Heart right ventricle (tissue), 16 donors: ENCODE measurements around the gene GTPBP6. TPM values are rescaled to one million over a fixed set of nuclear protein-coding genes. Genes with fewer than 3 reads are reported as not detected.

Experiments
- ATAC-seq, 8 donors: fragments of 200-7000 bp; cut with Tn5 transposase; one replicate each; pipeline ENCODE4 v1.9.1; 2020; ENCODE audit warnings: mild to moderate bottlenecking in 8 of 8, moderate library complexity in 8 of 8, moderate number of reproducible peaks in 1 of 8
- DNase-seq, 2 donors: peaks; one replicate each; pipeline ENCODE4 v3.0.0-alpha.2; 2020
- H3K27ac ChIP-seq, 10 donors: fragments of 200-600 bp; sonication (generic) in 2 of 10; one replicate each; pipeline versions ENCODE4 v1.5.0 to v1.8.0; 2020 to 2022; ENCODE audit warnings: mild to moderate bottlenecking in 3 of 10
- H3K27me3 ChIP-seq, 7 donors: fragments of 200-600 bp; one replicate each; pipeline ENCODE4 v1.8.0; 2021 to 2022; ENCODE audit warnings: mild to moderate bottlenecking in 2 of 7
- H3K36me3 ChIP-seq, 9 donors: fragments of 200-600 bp; sonication (generic) in 1 of 9; one replicate each; pipeline versions ENCODE4 v1.5.0 to v1.8.0; 2020 to 2022; ENCODE audit warnings: mild to moderate bottlenecking in 2 of 9
- H3K4me1 ChIP-seq, 9 donors: fragments of 200-600 bp; sonication (generic) in 1 of 9; one replicate each; pipeline versions ENCODE4 v1.5.0 to v1.8.0; 2020 to 2022; ENCODE audit warnings: mild to moderate bottlenecking in 4 of 9
- H3K4me3 ChIP-seq, 10 donors: fragments of 200-600 bp; sonication (generic) in 2 of 10; one replicate each; pipeline versions ENCODE4 v1.5.0 to v1.8.0; 2020 to 2022; ENCODE audit warnings: mild to moderate bottlenecking in 7 of 10, moderate library complexity in 2 of 10
- H3K9me3 ChIP-seq, 11 donors: fragments of 200-600 bp in 10 of 11; sonication (generic) in 2 of 11; one replicate each; pipeline versions ENCODE4 v1.5.0 to v1.8.0; 2013 to 2022; ENCODE audit warnings: mild to moderate bottlenecking in 2 of 11, control low read depth in 1 of 11, moderate library complexity in 1 of 11
- WGBS, 2 donors: extraction: QIAGEN DNeasy Blood & Tissue Kit; methylation state at CpG; one replicate each; pipeline ENCODE4 v1.1.7; 2013; ENCODE audit warnings: inconsistent platforms in 1 of 2; 5-methylcytosine and 5-hydroxymethylcytosine counted together
- intact Hi-C, 10 donors: fragments of 100-400 bp; cut with DNase I; formaldehyde crosslinking; loops; one replicate each; pipeline versions ENCODE4 v1.11.1 to v1.14.2; 2022
- polyA plus RNA-seq, 2 donors: library from polyadenylated mRNA; stranded (reverse); fragments of 200-250 nt; gene quantifications; one replicate each; pipeline ENCODE4 v1.2.3, GENCODE V29; 2013
- total RNA-seq, 10 donors: library from RNA; stranded (reverse); fragmentation: NEBNext Ultra II Directional in 3 of 10; extraction: Animal tissue kit (Norgen Biotek cat#: 25700) in 3 of 10; gene quantifications; one replicate each; pipeline versions ENCODE4 v1.2.1 to v1.2.4, GENCODE V29; 2021 to 2023
- TF ChIP-seq, protein P1 (sequence below), 9 donors: fragments of 200-600 bp; sonication (generic) in 2 of 9; IDR thresholded peaks; one replicate each; pipeline versions ENCODE4 v1.5.0 to v1.8.0; 2021 to 2022; ENCODE audit warnings: antibody characterized with exemption in 9 of 9, mild to moderate bottlenecking in 5 of 9, moderate library complexity in 1 of 9
- donor health status: Arrhythmogenic right ventricular cardiomyopathy.
- donor health status: ischemic (EF 13 %, LVEDD 7.1; RV severe dilation, severe dysfunction).
- donor health status: healthy with polysubstance abuse.
- donor health status: DM: no; HTN: yes; CAD: no.
- donor health status: DM: no; HTN: no; CAD: no.
- donor health status: ischemic (EF 25% LVEDD 6.9; RV normal size, moderate dysfunction).
- donor health status: ischemic (EF 25% LVEDD 5.7; RV mildly dilated, moderate dysfunction).
- donor health status: healthy.
- donor health status: DM: yes; HTN: yes; CAD: no.
- donor health status: Ischemic cardiomyopathy.
- donor health status: ischemic (EF 35%, LVEDD 5.7; RV mildly dilated, moderate dysfunction).
- donor health status: nonischemic (EF 11% LVEDD 7.7; RV severe dilation, severe dysfunction).
- donor health status: DM: yes; HTN: yes; CAD: no.
- donor health status: PGD.
- donor health status: ischemic (EF 29% LVEDD 5.4; RV normal size, mild dysfunction).
- donor health status: nonischemic (EF 23%, LVEDD 6.1; RV moderate dilation, normal function).

GTPBP6 gene
- total and polyA plus RNA-seq, 12 donors, result 29.8 to 103 (median 46.3) TPM

DNA sequence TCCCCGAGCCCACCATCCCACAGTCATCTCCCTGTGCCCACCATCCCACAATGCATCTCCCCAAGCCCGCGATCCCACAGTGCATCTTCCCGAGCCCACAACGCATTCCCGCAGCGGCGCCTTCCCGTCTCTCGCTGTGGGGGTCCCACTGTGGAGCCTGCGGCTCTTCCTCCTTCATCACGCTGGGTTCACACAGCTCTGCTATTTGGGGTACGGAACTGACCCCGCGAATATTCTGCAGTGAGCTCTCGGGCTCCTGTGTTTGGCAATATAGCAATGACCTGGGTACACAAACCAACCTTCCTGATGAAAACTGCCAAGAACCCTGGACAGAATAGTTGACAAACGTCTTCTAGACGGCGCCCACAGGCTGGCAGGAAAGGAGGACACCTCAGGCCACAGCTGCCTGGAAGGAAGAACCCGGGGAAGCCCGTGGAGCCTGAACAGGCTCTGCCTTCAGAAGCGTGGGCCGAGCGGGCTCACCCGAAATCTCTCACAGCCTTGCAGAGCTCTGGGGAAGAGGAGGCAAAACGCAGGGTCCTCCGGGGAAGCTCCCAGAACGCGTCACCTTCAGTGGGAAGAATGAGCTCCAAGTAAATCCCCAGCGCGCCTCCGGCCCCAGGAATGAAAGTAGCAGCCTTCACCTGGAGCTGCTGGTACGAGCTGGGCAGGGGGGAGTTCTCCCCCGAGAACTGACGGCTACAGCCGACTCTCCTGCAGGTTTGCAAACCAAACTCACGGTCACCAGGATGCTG is 45.2 kb upstream of the GTPBP6 start:
- Histone ChIP-seq H3K27ac (no peak overlapping the region), H3K4me3 (no peak overlapping the region), H3K27me3 (no peaks in the 10 kb centered on the region), H3K9me3 (peaks cover 0 to 30% (median 10%) of the 10 kb centered on the region in 11 donors), H3K36me3 (peaks cover 0 to 29% (median 22%) of the 10 kb centered on the region in 9 donors), H3K4me1 (no peaks in the 10 kb centered on the region)
- intact Hi-C loops, result no loop called here
- ATAC-seq, result no peak
- WGBS, 2 donors, result 97% methylated on average over 37 of the region's 37 CpGs
- no peak for DNase-seq
- TF ChIP-seq, protein P1, sequence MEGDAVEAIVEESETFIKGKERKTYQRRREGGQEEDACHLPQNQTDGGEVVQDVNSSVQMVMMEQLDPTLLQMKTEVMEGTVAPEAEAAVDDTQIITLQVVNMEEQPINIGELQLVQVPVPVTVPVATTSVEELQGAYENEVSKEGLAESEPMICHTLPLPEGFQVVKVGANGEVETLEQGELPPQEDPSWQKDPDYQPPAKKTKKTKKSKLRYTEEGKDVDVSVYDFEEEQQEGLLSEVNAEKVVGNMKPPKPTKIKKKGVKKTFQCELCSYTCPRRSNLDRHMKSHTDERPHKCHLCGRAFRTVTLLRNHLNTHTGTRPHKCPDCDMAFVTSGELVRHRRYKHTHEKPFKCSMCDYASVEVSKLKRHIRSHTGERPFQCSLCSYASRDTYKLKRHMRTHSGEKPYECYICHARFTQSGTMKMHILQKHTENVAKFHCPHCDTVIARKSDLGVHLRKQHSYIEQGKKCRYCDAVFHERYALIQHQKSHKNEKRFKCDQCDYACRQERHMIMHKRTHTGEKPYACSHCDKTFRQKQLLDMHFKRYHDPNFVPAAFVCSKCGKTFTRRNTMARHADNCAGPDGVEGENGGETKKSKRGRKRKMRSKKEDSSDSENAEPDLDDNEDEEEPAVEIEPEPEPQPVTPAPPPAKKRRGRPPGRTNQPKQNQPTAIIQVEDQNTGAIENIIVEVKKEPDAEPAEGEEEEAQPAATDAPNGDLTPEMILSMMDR (IDR thresholded peaks at IDR 0.05), result no peak

DNA sequence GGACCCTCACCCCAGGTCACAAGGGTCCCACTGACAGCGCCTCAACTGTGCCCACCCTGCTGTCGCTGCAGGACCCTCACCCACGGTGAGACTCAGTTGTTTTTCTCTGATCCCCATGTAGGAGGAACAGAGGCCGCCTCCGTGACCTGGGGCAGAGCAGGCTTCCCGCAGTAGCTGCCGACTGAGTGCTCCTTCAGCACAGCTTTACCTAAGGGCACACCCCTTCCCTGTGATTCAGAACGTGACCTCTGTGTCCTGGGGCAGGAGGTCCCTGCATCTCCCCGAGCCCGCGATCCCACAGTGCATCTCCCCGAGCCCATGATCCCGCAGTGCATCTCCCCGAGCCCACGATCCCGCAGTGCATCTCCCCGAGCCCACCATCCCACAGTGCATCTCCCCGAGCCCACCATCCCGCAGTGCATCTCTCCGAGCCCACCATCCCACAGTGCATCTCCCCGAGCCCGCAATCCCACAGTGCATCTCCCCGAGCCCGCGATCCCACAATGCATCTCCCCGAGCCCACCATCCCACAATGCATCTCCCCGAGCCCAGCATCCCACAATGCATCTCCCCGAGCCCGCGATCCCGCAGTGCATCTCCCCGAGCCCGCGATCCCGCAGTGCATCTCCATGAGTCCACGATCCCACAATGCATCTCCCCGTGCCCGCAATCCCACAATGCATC is 44.5 kb upstream of the GTPBP6 start:
- no peak for DNase-seq
- intact Hi-C loops, result no loop called here
- no peak overlapping the region for H3K4me3 ChIP-seq
- H3K4me1 ChIP-seq, result no peaks in the 10 kb centered on the region
- peaks cover 0 to 31% (median 22%) of the 10 kb centered on the region in 9 donors for H3K36me3 ChIP-seq
- no peak overlapping the region for H3K27ac ChIP-seq
- H3K9me3 ChIP-seq, result peaks cover 0 to 37% (median 10%) of the 10 kb centered on the region in 11 donors
- TF ChIP-seq, protein P1 (IDR thresholded peaks at IDR 0.05), result no peak
- no peaks in the 10 kb centered on the region for H3K27me3 ChIP-seq
- 80 to 82% methylated on average over 38 of the region's 38 CpGs for WGBS, 2 donors
- no peak for ATAC-seq

DNA sequence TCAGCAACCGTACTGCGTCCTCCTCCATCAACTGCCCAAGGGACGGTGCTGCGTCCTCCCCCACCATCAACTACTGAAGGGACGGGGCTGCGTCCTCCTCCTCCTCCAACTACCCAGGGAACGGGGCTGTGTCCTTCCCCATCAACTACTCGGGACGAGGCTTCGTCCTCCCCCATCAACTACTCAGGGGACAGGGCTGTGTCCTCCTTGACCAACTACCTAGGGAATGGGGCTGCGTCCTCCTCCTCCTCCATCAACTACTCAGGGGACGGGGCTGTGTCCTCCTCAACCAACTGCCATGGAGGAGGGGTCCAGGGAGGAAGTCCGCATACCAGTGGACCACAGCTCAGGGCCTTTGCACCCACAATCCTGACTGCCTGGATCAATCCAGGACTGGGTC is 43.8 kb upstream of the GTPBP6 start:
- H3K9me3 ChIP-seq, result peaks cover 0 to 37% (median 10%) of the 10 kb centered on the region in 11 donors
- peaks cover 0 to 35% (median 22%) of the 10 kb centered on the region in 9 donors for H3K36me3 ChIP-seq
- no peak overlapping the region for H3K27ac ChIP-seq
- ATAC-seq (no peak), DNase-seq (no peak)
- H3K4me1 ChIP-seq, result peaks cover 0 to 6% (median 0%) of the 10 kb centered on the region in 9 donors
- 92 to 96% methylated on average over 13 of the region's 13 CpGs for WGBS, 2 donors
- no peaks in the 10 kb centered on the region for H3K27me3 ChIP-seq
- intact Hi-C loops, result no loop called here
- no peak overlapping the region for H3K4me3 ChIP-seq
- TF ChIP-seq, protein P1 (IDR thresholded peaks at IDR 0.05), result no peak

DNA sequence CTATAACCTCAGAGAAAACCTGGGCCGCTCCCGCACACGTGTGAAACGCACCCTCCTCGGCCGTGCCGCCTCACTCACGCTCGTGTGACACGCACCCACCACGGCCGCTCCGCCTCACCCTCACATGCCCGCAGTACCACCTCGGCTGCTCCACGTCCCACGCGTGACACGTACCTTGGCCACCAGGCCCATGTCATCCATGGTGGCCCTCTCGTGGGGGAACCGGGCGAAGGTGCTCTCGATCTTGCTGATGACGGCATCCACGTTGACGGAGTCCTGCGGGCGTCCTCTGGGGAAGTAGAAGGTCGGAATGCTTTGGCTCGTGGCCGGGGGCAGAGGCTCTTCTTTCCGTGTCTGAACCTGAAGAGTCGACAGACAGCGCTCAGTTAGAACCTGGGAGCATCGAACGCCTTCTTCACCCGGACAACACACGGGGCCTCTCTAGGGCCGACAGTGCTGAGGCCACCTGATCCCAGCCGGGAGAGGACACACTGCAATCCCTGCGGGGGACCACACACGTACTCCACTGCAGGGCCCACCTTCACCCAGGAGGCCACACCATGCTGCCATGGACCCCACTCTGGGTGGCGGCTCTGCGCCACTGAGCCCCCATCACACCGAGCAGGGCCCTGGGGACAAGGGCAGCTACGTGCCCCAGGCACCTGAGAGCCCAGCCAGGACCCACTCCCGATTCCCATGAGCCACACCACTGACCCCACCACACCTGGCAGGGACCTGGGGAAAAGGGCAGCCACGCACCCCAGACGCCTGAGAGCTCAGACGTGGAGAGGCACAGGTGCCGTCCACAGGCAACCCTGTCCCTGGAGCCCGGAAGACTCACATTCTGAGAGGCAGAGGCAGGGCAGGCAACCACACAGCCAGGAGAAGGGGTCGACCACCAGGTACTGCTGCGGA is 42.9 kb upstream of the GTPBP6 start:
- DNase-seq, result no peak
- Histone ChIP-seq H3K27me3 (no peaks in the 10 kb centered on the region), H3K36me3 (peaks cover 0 to 35% (median 22%) of the 10 kb centered on the region in 9 donors), H3K4me3 (no peak overlapping the region), H3K4me1 (peaks cover 0 to 11% (median 0%) of the 10 kb centered on the region in 9 donors), H3K27ac (no peak overlapping the region), H3K9me3 (peaks cover 0 to 37% (median 10%) of the 10 kb centered on the region in 11 donors)
- peak in 4 of 8 donors; percentile 15 to 44 (median 34) for ATAC-seq
- TF ChIP-seq, protein P1 (IDR thresholded peaks at IDR 0.05), result no peak
- 95 to 96% methylated on average over 54 of the region's 54 CpGs for WGBS, 2 donors
- intact Hi-C loops, result no loop called here
